HAP-1 (cell line): Measurements from ENCODE around the gene REXO4.
"Not testable (repeated sequence)": the region's sequence is repeated elsewhere in the genome, so short reads cannot be mapped to it uniquely, and the experiment has no call there.

Experiments used
- DNase-seq, 2 experiments: peaks; one replicate each; pipeline ENCODE4 v3.0.0-alpha.2; 2016 to 2020; ENCODE audit warnings: low spot score in 2 of 2
- H3K27me3 ChIP-seq: fragments of 250-450 bp; sonication (Bioruptor Pico); 2 replicates; pipeline ENCODE4 v1.5.1; 2020; ENCODE audit warnings: low read depth, mild to moderate bottlenecking, moderate library complexity
- H3K36me3 ChIP-seq: fragments of 250-450 bp; sonication (Bioruptor Pico); replicated peaks from 2 replicates; pipeline ENCODE4 v1.5.1; 2020; ENCODE audit warnings: mild to moderate bottlenecking
- H3K4me1 ChIP-seq: fragments of 250-450 bp; sonication (Bioruptor Pico); 2 replicates; pipeline ENCODE4 v1.5.1; 2020; ENCODE audit warnings: mild to moderate bottlenecking
- H3K4me3 ChIP-seq: fragments of 250-450 bp; sonication (Bioruptor Pico); 2 replicates; pipeline ENCODE4 v1.5.1; 2020; ENCODE audit warnings: mild to moderate bottlenecking, moderate library complexity
- H3K9me3 ChIP-seq: fragments of 250-450 bp; sonication (Bioruptor Pico); 2 replicates; pipeline ENCODE4 v1.5.1; 2020; ENCODE audit warnings: mild to moderate bottlenecking, moderate library complexity
- in situ Hi-C: fragments of 300-500 bp; cut with MboI; formaldehyde crosslinking; loops from 3 replicates; pipeline ENCODE4 v1.14.3; 2020; ENCODE audit warnings: low sequenced_read_pairs, inconsistent platforms, mixed read lengths

The REXO4 gene

DNA sequence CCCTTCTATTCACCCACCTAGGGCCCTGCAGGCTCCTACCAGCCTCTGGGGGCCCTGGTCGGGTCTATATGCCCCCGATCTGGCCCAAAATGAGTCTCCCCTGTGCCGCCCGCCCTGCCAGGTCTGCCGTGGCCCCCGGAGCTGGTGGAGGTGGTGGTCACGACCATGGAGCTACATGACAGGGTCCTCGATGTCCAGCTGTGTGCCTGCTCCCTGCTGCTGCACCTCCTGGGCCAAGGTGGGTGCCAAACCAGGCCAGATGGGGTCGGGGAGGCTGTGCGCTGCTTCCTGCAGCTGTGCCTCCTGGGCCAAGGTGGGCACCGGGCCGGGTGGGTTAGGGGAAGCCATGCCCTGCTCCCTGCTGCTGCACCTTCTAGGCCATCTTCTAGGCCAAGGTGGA, 17.5 kb downstream of the REXO4 start:
- H3K4me1 ChIP-seq: no peaks in the 10 kb centered on the region
- H3K4me3 ChIP-seq: no peak overlapping the region
- H3K36me3 ChIP-seq: peaks cover 18% of the 10 kb centered on the region
- H3K9me3 ChIP-seq: no peaks in the 10 kb centered on the region
- H3K27me3 ChIP-seq: peaks cover 7% of the 10 kb centered on the region; the same call in 1 of the 2 replicates
- no peak for DNase-seq
- in situ Hi-C loops: no loop called here

DNA sequence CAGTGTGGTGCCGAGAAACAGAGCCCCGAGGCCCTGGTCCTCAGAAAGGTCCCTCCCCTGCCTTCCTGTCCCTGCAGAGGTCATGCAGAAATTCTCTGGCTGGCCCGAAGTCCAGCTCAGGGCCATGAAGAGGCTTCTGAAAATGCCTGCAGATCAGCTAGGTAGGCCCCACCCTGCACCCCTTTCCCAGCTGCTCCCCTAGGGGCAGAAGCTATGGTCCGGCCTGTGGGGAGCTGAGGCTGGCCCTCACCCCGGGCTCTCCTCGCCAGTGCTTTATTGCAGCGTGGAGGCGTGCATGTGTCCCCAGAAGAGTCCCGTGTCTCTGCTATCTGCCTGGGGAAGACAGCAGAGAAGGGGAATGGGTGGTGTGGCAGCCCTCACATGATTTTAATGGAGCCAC, 19.9 kb downstream of the REXO4 start:
- in situ Hi-C loops: no loop called here

DNA sequence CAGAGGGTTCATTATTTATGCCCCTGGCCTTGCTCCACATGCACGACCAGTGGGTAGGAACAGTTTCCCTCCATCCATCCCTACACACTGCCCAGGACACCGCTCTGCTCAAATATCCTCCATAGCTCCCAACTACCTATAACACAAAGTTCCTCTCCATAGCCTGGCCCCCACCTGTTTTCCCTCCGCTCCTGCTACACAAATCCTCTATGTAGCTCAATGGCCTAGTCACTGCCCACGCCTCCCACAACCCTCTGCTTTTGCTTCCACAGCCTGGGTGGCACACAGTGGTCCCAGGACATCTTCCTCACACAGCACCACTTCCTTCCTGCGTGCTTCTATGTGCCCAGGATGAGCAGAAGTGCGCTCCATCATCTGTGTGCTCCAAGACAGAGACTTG, 20.4 kb downstream of the REXO4 start:
- Histone ChIP-seq H3K4me3 (no peak overlapping the region), H3K27me3 (peaks cover 7% of the 10 kb centered on the region; the same call in 1 of the 2 replicates), H3K4me1 (no peaks in the 10 kb centered on the region), H3K9me3 (no peaks in the 10 kb centered on the region), H3K36me3 (no peaks in the 10 kb centered on the region)
- in situ Hi-C loops: no loop called here
- no peak for DNase-seq

More for the DNA sequence above, 19.9 kb downstream of the REXO4 start:
- Histone ChIP-seq H3K4me3 (no peak overlapping the region), H3K36me3 (no peaks in the 10 kb centered on the region), H3K27me3 (peaks cover 7% of the 10 kb centered on the region; the same call in 1 of the 2 replicates), H3K9me3 (no peaks in the 10 kb centered on the region), H3K4me1 (no peaks in the 10 kb centered on the region)
- DNase-seq: no peak

DNA sequence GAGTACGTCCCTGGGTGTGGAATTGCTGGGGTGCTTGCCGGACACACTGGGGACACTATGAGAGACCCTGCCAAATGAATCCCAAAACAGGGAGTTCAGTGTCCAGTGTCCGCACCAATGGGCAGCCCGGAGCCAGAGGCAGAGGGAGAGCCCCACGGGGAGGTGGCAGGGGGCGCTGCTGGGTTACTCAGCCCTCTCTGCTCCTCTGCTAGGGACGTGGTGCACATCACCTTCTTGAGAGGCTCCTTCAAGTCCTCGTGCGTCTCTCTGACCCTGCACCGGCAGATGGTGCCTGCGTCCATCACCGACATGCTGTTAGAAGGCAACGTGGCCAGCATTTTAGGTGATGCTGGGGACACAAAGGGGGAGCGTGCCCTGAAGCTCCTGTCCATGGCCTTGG, 20.9 kb downstream of the REXO4 start:
- H3K36me3 ChIP-seq: no peaks in the 10 kb centered on the region
- in situ Hi-C loops: no loop called here
- H3K9me3 ChIP-seq: no peaks in the 10 kb centered on the region
- H3K27me3 ChIP-seq: peaks cover 7% of the 10 kb centered on the region; the same call in 1 of the 2 replicates
- DNase-seq: peak in 1 of 2 experiments; percentile 65
- no peak overlapping the region for H3K4me3 ChIP-seq
- no peaks in the 10 kb centered on the region for H3K4me1 ChIP-seq

DNA sequence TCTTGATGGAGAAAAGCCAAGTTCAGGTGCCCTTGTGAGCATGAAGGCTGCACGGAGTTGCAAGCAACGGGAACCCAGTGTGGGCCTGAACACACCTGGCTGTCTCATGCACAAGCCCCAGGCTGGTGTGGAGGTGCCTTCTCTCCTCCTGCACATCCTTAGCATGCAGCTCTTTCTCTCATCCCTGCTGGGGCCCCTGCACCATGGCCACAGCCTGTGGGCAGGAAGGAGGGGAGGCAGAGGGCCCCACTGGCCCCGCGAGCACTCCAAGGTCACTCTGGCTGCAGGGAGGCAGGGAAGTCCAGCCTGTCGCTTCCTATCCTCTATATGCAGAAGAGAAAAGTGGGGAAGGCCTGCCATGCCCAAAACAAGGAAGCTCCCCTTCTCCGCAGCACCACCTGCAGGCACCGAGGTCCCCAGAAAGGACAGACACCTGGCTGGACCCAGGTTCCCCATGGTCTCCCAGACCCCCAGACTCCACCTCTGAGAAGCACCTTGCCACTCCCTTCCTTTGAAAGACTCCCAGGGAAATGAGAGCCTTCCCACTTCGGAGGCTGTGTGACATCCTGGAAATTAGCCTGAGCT, 23.0 kb downstream of the REXO4 start:
- Histone ChIP-seq H3K27me3 (peaks cover 7% of the 10 kb centered on the region; the same call in 1 of the 2 replicates), H3K4me1 (no peaks in the 10 kb centered on the region), H3K4me3 (no peak overlapping the region), H3K9me3 (no peaks in the 10 kb centered on the region), H3K36me3 (no peaks in the 10 kb centered on the region)
- in situ Hi-C loops: no loop called here
- no peak for DNase-seq

DNA sequence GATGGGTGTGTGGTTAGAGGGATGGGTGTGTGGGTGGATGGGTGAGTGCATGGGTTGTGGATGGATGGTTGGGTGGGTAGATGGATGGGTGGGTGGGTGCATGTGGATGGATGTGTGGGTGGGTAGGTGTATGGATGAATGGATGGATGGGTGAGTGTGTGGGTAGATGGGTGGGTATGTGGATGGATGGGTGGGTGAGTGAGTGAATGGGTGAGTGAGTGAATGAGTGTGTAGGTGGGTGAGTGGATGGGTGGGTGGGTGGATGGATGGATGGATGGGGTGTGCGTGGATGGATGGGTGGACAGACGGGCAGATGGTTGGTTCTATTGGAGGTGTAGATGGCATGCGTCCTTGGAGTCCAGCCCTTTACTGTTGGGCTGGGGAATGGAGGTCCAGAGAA, 24.4 kb downstream of the REXO4 start:
- peaks cover 7% of the 10 kb centered on the region; the same call in 1 of the 2 replicates for H3K27me3 ChIP-seq
- H3K4me3 ChIP-seq: no peak overlapping the region
- no peaks in the 10 kb centered on the region for H3K4me1 ChIP-seq
- in situ Hi-C loops: no loop called here
- DNase-seq: no peak
- no peaks in the 10 kb centered on the region for H3K36me3 ChIP-seq
- no peaks in the 10 kb centered on the region for H3K9me3 ChIP-seq

DNA sequence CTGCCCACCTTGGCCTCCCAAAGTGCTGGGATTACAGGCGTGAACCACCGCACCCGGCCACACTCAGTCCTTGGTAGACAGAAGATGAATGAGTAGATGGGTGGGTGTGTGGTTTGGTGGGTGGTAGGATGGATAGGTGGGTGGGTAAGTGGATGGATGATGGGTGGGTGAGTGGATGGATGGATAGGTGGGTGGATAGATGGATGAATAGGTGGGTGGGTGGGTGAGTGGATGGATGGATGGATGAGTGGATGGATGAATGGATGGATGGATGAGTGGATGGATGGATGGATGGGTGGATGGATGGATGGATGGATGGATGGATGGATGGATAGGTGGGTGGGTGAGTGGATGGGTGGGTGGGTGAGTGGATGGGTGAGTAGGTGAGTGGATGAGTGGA, 25.5 kb downstream of the REXO4 start:
- in situ Hi-C loops, H3K27me3 ChIP-seq, H3K4me3 ChIP-seq, H3K36me3 ChIP-seq, H3K4me1 ChIP-seq, DNase-seq, H3K9me3 ChIP-seq: not testable (repeated sequence)

DNA sequence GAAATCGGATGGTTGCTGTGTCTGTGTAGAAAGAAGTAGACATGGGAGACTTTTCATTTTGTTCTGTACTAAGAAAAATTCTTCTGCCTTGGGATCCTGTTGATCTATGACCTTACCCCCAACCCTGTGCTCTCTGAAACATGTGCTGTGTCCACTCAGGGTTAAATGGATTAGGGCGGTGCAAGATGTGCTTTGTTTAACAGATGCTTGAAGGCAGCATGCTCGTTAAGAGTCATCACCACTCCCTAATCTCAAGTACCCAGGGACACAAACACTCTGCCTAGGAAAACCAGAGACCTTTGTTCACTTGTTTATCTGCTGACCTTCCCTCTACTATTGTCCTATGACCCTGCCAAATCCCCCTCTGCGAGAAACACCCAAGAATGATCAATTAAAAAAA, 26.4 kb downstream of the REXO4 start:
- H3K27me3 ChIP-seq, H3K9me3 ChIP-seq, in situ Hi-C loops, DNase-seq, H3K36me3 ChIP-seq, H3K4me3 ChIP-seq, H3K4me1 ChIP-seq: not testable (repeated sequence)

DNA sequence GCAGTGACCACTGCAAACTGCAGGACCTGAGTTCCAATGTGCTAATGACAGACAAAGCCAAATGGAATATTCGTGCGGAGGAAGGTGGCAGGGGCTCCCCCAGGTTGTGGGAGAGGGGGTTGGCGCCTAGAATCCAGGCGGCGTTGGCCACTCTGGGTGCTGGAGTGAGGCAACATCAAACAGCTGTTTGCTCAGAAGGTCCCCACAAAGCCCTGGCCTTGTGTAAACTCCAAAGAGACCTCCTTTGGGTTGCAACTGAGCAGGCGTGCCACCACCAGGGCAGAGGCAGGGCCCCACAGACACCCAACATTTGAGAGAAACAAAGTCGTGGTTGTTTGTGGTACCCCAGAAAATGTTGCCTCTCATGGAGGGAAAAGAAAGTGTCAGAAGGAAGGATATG, 27.1 kb downstream of the REXO4 start:
- Histone ChIP-seq H3K9me3 (no peaks in the 10 kb centered on the region), H3K27me3 (no peaks in the 10 kb centered on the region), H3K4me3 (no peak overlapping the region), H3K4me1 (no peaks in the 10 kb centered on the region), H3K36me3 (no peaks in the 10 kb centered on the region)
- in situ Hi-C loops: no loop called here
- no peak for DNase-seq

DNA sequence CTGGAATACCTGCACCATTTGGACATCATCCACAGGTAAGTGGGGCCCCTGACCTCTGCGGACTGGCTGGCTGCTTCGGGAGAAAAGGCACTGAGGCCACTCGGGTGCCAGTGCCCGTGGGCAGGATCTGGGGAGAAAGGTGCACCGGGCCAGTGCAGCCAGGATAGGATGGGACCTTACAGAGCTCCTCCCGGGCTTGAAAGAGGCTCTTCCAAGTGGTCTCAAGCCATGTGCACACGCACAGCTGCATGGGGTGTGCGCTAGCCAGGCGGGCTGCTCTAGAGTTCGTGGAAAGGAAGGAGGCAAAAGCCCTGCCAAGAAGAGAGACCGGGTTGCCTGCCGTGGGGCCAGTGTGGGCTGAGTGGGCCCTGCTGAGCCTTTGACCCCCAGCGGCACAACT, 28.2 kb downstream of the REXO4 start:
- in situ Hi-C loops: no loop called here
- Histone ChIP-seq H3K4me3 (no peak overlapping the region), H3K27me3 (no peaks in the 10 kb centered on the region), H3K36me3 (no peaks in the 10 kb centered on the region), H3K9me3 (no peaks in the 10 kb centered on the region), H3K4me1 (no peaks in the 10 kb centered on the region)
- DNase-seq: no peak

DNA sequence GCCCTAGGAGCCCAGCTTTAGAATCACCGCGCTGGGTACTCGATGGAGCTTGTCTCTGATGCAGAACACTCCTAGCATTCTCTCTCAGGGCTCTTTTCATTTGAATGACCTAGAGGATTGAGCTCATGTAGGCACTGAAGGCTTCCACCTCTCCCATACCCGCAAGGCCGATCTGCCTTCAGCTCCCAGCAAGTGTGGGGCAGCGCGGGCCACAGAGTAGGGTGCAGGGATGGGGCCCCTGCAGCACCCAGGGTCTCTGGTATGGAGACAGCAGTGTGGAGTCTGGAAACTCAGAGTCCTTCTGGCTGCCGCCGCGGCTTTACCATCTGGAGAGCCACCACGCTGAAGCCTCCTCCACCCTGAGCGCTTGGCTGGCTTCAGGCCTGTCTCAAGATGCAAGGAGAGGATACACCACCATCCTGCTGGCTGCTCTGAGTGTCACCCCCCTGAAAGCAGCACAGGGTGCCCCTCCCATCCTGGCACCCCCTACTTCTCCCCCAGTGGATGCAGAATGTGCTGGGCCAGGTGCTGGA, 28.7 kb downstream of the REXO4 start:
- no peaks in the 10 kb centered on the region for H3K9me3 ChIP-seq
- no peaks in the 10 kb centered on the region for H3K36me3 ChIP-seq
- no peaks in the 10 kb centered on the region for H3K27me3 ChIP-seq
- in situ Hi-C loops: no loop called here
- DNase-seq: no peak
- no peaks in the 10 kb centered on the region for H3K4me1 ChIP-seq
- no peak overlapping the region for H3K4me3 ChIP-seq

DNA sequence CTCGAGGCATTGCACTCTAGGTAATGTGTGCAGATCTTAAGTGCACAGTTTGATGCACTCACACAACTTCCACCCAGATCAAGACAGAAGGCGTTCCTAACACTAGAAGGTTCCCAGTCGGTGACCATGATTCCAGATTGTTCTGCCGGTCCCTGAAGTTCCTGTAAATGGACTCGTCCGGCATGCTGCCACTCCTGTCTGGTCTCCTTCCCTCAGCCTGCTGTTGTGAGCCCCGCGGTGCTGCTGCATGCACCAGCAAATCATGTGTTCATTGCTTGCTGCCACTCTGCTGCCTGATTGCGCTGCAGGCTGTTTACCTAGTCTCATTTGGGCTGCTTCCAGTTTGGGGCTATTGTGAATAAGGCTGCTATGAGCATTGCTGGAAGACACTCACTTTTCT, 30.1 kb downstream of the REXO4 start:
- no peaks in the 10 kb centered on the region for H3K9me3 ChIP-seq
- no peaks in the 10 kb centered on the region for H3K27me3 ChIP-seq
- no peak for DNase-seq
- no peaks in the 10 kb centered on the region for H3K4me1 ChIP-seq
- H3K36me3 ChIP-seq: no peaks in the 10 kb centered on the region
- H3K4me3 ChIP-seq: no peak overlapping the region
- in situ Hi-C loops: no loop called here

DNA sequence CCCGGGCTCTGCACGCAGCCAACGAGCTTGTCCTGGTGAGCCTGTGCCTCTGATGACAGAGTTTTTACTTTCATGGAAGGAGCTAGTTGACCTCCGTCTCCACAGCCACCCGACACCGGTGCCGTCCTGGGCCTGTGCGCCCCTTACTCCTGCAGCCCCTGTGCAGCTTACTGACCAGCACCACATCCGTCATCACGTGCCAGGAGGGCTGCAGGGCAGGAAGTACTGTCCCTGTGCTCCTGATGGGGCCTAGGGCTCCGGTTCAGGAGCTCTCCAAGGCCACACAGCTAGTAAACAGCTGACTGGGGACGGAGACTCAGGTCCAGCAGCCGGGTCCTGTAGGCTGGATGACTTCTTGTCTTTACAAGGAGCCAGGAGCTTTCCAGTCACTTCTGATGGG, 31.5 kb downstream of the REXO4 start:
- no peaks in the 10 kb centered on the region for H3K36me3 ChIP-seq
- no peak overlapping the region for H3K4me3 ChIP-seq
- no peaks in the 10 kb centered on the region for H3K27me3 ChIP-seq
- H3K4me1 ChIP-seq: no peaks in the 10 kb centered on the region
- in situ Hi-C loops: no loop called here
- no peaks in the 10 kb centered on the region for H3K9me3 ChIP-seq
- no peak for DNase-seq

DNA sequence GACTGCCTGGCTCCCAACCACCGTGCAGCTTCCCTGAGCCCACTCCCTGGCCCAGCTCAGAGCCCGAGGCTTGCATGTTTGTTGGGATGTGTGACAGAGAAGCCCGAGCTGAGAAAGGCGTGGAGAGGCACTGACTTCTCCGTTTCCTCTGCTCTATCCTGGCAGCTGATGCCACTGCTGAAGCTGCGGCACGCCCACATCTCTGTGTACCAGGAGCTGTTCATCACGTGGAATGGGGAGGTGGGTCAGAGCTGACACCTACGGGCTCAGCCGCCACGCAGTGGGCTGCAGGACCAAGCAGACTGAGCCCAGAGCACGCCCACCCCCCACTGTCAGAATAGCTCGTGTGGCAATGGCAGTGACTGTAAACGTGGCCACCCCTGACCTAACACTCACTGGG, 32.4 kb downstream of the REXO4 start:
- Histone ChIP-seq H3K4me3 (no peak overlapping the region), H3K4me1 (no peaks in the 10 kb centered on the region), H3K9me3 (no peaks in the 10 kb centered on the region), H3K27me3 (no peaks in the 10 kb centered on the region), H3K36me3 (no peaks in the 10 kb centered on the region)
- no peak for DNase-seq
- in situ Hi-C loops: no loop called here
